ENCODE measurements around the gene RFTN1.

DNA sequence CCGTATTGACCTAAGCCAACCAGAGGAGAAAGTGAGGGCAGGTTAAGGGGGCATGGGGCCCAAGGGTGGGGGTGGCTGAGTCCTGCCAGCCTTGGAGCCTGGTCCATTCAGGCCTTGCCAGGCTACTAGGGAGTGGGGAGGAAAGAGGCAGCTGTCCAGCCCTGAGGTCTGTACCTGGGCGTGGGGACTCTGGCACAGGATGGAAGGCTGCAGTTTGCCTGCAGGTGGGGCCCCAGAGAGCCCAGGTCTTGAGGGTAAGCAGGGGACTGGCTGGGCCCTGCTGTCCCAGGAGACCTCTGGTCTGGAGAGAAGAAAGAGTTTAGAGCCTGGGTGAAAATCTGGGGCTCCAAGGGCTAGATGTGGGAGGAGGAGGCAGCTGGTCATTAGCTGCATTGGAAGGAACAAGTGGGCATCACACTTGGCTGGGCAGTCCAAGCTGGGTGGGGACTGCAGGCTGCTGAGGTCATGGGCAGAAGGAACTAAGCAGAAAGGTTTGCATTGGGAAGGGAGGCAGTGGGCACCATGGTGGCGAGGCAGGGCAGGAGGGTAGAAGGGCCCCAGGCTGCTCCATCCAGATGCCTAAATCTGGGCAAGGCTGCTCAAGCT is 140.1 kb downstream of the RFTN1 start:
- TF ChIP-seq POLR2A (IDR thresholded peaks at IDR 0.05; ENCODE audit: low read depth, low read length), result no peak
- TF ChIP-seq POLR2AphosphoS5 (IDR thresholded peaks at IDR 0.05; ENCODE audit: low read depth, low read length), result no peak
- no peak for TF ChIP-seq SPI1 (IDR thresholded peaks at IDR 0.05; ENCODE audit: low read depth, low read length)
- TF ChIP-seq TAF1 (IDR thresholded peaks at IDR 0.05; ENCODE audit: low read depth, low read length), result no peak
- no peak for TF ChIP-seq PAX5 (IDR thresholded peaks at IDR 0.05; ENCODE audit: insufficient read depth, low read length, severe bottlenecking)
